SKM-1 (cell line): ENCODE results near the gene BICDL1.

Experiments
- DNase-seq: peaks from one replicate; lab custom pipeline; 2025; ENCODE audit not compliant: unreplicated experiment; lab: John Stamatoyannopoulos, UW

Gene BICDL1

DNA sequence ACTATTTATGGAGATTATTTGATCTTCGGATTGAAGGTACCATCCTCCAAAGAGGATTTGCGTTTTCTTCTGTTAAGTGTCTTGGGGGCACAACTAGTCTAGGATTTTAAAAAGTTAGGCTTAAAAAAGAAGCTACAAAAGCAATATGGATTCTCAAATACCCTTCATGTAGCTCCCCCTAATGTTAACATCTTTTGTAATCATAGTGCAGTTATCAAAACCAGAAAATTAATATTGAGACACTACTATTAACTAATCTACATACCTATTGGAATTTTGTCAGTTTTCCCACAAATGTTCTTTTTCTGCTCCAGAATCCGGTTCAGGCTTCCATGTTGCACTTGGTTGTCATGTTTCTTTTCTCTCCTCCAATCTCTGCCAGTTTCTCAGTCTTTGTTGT, 62.5 kb downstream of the BICDL1 start:
- no peak for DNase-seq

DNA sequence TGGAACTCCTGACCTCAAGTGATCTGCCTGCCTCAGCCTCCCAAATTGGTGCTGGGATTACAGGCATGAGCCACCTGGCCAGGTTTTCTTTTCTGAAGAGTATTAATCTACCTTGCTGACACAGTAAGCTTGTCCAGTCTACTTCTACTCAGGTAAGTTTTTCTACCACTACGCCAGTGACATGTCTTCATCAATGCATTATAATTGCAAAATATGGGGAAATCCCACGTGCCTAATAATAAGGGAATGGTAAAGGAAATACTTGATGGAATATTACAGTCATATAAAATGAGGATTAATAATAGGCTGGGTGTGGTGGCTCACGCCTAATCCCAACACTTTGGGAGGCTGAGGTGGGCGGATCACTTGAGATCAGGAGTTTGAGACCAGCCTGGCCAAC, 65.3 kb downstream of the BICDL1 start:
- no peak for DNase-seq

DNA sequence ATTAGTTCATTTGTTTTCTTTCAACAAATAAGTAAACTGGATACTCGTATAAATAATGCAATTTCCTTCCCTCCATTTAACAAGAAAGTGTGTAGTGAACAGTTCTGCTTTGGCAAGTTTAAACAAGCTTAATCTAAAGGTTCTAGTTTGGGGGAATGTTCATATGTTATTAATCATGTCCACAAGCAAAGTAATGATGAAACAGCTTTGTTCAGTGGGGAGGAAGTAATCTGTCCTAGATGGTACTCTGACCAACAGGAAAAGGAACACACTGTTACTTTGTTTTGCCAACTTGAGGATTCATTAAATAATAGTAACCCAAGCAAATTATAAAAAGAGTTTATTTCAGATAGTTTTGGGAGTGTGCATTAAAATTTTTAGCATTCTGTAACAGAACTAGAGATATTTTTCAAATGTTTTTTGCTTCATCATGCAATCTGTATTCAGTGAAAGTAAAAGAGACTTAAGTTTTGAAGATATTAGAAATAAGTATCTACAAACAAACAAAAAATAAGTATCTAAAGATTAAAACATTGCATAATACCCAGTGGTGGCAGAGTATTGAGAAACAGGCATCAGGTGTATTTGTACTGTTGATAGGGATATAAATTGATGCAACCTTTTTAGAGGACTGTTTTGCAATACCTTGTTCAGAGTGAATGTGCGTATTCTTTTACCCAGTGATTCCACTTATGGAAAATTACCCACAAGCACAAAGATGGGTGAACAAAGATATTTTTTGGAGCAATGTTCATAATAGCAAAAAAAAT, 66.4 kb downstream of the BICDL1 start:
- DNase-seq: no peak

DNA sequence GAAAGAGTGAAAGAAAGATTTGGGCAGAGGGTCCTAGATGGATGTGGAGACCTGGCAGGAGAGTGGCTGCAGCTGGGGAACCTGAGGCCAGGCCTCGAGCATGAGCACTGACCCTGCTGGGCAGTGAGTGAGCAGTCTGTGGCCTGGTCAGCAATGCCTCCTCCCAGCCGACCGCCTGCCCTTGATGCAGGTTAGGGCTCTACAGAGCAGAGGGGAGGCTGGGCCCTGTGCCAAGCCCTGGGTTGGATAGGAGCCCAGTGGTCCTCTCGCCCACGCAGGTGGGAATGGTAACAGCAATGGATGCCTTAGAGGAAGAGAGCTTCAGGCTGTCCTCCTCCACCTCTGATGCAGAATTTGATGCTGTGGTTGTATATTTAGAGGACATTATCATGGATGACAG, 67.7 kb downstream of the BICDL1 start:
- DNase-seq: no peak

DNA sequence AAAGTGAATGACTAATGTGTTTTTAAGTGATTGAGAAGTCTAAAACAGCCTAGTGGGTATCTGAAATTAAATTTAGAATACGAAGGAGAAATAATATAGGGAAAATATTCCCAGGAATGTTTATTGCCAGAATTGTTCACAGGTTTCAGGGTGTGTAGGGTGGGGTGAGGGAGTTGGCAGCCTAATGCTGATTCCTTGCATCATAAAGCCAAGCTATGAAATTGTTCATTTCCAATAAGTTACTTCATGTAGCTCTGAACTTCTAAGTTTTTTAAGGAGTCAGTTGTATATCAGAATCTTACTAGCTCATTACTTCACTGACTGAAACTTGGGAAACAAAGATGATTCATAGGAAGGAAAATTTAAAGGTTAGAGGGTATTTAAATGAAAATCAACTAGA, 71.2 kb downstream of the BICDL1 start:
- DNase-seq: no peak

DNA sequence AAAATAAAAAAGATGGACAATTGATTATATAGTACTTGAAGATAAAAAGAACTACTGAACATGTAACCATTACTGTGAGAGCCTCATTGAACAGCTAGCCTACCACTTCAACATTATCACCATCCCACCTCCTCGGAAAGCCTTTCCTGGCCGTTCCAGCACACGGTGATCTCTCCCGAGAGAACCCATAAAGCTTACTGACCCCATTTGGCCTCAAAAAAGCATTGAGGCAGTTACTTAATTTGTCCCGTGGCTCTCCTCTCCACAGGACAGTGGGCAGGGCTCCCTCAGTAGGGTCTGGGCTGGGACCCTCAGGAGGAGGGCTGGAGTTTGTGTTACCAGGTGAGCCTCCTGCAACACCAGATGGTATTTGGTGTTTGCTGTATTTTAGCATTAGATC, 71.7 kb downstream of the BICDL1 start:
- DNase-seq: no peak

DNA sequence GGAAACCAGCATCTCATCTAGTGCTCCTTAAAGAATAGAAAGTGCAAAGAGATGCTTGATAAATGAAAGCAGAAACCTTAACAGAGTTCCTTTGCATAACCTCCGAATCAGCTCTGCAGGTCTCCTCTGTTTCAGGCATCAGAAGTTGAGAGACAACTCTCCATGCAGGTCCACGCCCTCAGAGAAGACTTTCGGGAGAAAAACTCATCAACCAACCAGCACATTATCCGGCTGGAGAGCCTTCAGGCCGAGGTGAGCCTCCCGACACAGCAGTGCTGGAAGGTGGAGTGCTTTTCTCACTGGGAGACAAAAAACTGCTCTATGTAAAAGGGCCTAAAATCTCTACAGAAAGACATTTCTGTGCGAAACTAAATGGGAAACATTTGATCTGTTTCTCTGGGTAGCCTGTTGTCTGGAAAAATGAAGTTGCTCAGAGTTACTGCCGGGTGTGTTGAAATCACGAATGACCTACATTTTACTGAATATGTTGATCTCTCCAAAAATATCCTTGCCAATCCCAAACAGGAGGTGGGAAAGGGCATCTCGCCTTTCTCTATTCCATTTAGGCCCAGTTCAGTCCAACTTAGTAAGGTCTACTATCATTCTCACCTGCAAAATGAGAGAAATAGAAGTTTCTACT, 72.7 kb downstream of the BICDL1 start:
- DNase-seq: no peak

DNA sequence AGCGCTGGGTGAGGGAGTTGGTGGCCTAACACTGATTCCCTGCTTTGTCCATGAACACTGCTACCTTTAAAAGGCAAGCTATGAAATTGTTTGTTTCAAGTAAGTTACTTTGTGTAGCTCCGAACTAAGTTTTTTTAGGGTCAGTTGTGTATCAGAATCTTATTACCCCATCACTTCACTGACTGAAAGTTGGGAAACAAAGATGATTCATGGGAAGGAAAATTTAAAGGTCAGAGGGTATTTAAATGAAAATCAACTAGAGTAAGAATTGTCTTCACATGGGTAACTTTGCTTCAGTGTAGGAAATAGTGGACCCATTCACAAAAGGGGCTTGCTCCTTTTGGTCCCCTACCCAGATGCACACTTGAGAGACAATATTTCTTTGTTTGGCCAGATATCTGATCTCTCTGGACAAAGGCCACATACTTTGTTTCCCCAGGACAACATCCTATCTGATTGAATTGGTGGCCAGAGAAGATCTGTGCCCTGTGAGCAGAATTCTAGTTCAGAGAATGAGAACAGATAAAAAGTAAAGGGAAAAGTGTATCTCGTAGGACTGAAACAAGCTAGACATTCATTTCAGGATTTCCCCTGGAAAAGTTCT, 74.0 kb downstream of the BICDL1 start:
- no peak for DNase-seq

DNA sequence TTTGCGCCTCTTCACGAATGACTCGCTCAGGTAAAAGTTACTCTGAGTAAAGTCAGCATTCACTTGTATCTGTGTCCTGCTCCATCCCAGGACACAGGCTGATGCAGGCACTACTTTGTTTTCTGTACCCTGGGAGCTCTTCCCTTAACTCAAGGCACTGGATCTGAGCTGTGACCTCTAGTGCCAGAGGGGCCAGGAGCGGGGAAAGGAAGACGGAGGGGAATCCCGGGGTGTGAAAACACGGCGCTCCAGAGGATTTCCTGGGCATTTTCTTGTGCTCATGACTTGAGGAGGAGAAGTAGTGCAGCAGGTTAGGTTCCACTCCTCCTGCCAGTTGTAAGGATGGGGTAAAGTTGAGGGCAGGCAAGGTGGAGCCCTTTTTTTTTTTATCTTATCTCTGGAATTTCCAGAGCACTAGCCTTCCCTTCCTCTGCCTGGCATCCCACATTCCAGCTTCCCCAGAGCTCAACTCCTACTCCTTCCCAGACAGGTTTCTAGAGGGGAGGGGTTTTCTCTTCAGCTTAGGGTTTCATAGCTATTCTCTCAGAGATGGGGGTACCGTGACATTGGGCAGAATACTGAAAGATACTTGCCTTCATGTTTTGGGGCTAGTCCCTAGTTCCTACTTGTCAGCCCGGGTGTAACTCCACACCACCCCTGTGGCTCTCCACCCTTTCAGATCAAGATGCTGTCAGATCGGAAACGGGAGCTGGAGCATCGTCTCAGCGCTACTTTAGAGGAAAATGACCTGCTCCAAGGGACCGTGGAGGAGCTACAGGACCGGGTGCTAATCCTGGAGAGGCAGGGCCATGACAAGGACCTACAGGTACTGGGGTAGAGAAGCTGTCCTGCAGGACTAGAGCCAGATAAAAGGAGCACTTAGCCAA, 75.3 kb downstream of the BICDL1 start:
- no peak for DNase-seq

DNA sequence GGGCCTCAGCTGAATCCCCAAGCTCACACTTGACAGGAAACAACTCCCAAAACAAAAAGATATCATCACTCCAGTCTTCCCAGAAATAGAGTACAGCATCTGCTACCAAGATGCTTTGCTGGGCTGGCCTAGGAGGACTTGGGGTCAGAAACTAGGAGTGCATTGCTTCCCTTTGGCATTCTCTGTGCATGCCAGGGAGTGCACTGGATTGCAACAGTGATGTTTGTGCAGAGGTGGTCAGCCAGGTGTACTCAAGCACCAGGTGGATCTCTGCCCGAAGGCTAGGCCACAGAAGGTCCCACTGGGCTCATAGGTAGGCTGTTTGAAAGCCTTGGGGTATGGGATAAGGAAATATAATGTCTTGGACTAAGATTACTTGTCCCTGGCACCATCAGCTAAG, 76.4 kb downstream of the BICDL1 start:
- no peak for DNase-seq

DNA sequence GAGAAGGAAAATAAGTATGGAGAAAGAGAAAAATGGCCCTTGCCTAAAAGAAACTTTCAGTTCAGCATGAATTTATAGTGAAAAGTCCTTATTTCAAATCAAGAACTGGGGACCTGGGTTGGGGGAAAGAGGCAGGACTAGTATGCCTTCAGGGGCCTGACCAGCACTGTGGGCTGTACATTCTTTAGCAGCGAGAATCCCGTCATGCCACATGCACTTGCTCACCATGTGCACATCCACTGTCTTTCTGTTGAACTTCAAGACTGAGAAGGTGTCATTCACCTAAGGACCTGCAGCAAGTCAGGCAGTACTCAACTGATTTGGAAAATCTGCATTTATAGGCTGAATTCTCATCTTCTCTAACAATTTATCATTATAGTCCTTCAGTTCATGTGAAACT, 77.3 kb downstream of the BICDL1 start:
- DNase-seq: no peak

DNA sequence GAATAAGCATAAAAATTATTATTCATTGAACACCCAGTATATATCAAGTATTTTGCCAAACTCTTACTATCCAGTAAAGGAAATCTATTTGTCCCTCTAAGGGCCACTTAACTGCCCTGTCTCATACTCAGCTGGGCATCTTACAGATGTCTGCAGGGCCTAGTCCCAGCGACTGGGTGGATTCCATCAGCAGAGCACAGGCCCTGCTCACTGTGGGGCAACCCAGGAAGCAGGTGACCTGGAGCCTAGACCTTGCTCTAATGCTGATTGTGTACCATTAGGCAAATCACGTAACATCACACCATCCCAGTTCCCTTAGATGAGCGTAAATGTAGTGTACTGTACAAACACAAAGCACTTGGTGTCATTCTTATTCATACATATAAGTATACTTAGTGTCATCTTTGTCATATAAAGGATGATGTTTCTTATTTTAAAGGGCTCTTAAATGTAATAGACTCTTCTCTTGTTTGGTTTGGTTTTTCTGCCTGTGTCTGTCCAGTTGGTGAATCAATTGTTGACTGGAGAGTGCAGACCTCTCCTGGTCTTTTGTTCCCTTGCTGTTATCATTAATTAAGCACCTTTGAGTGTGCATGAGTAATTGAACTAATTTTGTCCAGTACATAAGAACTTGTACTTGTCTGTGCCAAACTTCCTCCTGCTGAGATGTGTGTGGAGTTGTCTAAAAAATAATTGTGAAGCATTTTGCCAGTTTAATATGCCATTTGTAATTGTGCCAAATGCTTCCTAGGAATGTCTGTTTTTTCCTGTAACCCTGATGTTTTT, 78.2 kb downstream of the BICDL1 start:
- no peak for DNase-seq

DNA sequence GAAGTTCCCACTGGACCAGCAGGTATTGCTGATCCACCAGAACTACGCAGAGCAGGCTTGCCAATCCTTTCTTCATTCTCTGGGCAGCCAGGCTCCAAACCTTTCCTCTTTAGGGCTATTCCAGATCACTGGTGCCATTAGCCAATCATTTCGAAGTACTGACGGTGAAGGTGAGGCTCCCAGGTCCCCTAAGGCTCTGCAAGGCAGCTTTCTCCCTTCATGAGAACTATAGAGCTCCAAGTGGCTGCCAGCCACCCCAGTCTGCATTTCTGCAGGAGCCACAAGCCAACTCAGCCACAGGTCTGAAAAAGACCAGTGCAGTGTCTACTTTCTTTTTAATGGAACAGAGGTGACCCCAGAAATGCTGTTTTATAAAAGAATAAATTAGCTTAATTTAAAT, 78.9 kb downstream of the BICDL1 start:
- no peak for DNase-seq

DNA sequence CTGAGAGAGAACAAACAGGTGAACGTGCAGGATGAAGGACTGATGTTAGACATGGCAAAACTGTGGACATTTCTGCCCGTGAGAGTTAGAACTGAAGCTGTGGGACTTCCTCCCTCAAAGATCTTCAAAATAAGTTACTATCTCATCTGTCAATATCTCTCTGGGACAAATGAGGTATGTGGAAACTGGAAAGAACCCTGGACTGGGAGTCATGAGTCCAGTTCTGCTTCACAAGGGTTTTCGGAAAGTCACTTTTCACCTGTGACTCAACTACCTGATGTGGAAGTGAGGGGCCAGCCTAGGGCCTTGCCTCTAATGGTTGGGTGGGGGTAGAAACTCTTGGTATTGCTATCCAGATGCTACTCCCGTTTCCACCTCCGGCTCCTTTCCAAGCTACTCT, 80.2 kb downstream of the BICDL1 start:
- no peak for DNase-seq

DNA sequence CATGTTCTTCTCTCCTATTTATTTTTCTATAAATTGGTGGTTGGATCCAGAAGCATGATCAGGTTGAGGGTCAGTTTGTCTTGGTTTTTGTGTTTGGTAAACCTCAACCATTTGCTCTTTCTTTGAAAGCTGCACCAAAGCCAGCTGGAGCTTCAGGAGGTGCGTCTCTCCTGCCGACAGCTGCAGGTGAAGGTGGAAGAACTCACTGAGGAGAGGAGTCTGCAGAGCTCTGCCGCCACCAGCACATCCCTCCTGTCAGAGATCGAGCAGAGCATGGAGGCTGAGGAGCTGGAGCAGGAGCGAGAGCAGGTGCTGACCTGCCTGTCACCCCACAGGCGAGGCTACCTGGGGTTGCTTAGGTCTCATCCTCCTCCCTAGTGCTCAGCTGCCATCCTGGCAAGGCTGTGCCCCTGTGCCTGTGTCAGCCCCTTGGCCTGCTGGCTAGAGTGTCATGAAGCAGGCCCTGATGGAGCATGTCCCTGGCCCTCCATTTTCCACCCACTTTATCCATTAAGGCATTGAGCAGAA, 82.5 kb downstream of the BICDL1 start:
- no peak for DNase-seq

DNA sequence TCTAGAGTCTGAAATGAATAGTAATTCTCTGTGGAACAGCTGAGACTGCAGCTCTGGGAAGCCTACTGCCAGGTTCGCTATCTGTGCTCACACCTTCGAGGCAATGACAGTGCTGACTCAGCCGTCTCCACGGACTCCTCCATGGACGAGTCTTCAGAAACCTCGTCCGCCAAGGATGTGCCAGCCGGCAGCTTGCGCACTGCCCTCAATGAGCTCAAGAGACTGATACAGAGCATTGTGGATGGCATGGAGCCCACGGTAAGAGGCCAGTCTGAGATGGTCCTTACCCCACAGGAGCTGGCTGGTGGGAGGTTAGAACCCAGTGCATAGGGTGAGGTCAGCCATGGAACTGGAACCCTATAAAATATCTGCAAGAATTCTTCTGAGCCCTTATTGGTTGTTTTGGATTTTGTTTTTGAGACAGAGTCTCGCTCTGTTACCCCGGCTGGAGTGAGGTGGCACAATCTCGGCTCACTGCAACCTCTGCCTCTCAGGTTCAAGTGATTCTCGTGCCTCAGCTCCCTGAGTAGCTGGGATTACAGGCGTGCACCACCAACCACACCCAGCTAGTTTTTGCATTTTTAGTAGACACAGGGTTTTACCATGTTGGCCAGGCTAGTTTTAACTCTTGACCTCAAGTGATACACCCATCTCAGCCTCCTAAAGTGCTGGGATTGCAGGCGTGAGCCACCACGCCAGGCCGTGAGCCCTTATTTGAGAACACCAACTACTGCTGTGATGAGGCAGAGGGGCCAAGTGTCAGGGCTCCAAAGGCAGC, 83.6 kb downstream of the BICDL1 start:
- DNase-seq: no peak

DNA sequence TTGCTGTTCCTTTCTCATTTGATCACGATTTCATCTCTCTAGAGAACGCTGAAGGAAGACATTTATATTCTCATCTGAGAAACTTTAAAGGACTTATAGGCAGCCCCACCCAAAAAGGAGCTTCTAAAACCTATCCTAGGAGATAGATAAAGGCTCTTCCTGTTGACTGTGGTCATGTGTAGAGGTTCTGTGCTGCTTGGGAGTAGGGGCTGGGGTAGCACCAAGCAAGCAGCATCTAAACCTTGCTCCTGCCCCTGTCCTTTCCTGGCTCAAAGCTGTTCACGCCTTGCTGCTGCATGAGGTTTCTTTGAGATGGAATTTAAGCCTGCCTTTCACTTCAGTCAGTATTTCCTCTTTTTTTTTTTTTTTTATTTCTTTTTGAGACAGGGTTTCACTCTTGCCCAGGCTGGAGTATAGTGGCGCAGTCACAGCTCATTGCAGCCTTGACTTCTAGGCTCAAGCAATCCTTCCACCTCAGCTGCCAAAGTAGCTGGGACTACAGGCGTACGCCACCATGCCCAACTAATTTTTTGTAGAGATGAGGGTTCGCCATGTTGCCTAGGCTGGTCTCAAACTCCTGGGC, 86.1 kb downstream of the BICDL1 start:
- no peak for DNase-seq

DNA sequence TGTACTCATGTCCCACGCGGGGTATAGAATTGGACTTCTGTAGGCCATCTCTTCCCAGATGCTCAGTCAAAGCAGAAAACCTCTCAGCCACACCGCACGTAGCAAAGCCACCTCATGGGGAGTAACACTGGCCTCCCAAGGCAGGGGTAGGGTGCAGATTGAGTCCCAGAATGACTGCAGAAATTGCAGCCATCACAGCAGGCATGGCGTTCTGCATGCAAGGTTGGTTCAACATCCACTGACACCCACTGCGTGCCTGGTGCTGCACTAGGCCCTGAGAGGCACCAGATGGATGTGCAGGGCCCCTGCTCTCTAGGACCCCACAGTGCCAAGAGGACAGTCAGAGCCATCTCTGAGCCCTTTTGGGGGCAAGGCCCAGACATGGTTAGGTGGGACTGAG, 87.6 kb downstream of the BICDL1 start:
- DNase-seq: no peak

DNA sequence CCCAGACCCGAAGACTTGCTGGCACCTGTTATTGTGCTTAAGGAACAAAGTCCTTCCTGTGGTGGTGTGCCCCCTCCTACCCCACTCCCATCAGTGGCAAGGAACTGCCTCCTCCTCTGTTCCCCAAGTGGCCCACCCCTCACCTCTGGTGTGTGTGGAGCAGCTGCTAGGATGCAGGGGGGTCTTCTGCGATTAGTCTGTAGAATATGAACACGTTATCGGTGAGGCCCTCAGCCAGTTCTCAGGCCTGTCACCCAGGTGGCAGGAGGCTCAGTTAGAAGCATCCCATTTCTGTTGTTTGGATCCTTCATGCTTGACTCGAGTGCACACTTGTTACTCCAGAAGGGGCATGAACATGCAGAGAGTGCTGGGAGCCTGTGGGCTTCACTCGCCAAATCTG, 88.2 kb downstream of the BICDL1 start:
- no peak for DNase-seq
